ENCODE data around the gene NRDC. TPM values are rescaled to one million over a fixed set of nuclear protein-coding genes. Genes with fewer than 3 reads are reported as not detected.

NRDC gene
- total RNA-seq, 2 donors from 2014 or later: 173 to 204 TPM

GRCh38 chr1:51754666-51755065, 123.9 kb downstream of the NRDC start:
- H3K36me3 Mint-ChIP-seq: peaks cover 7% of the 10 kb centered on the region

GRCh38 chr1:51753969-51754368, 124.6 kb downstream of the NRDC start:
- Mint-ChIP-seq H3K27me3 (no peaks in the 10 kb centered on the region), H3K36me3 (peaks cover 7% of the 10 kb centered on the region), H3K9me3 (peaks cover 4% of the 10 kb centered on the region), H3K27ac (no peak overlapping the region), H3K4me3 (no peak overlapping the region), H3K4me1 (ENCODE audit: low read depth in 2 of 2) (no peaks in the 10 kb centered on the region)
- DNase-seq (ENCODE audit: low spot score): no peak
- no peak for ATAC-seq

More at GRCh38 chr1:51754666-51755065, 123.9 kb downstream of the NRDC start:
- Mint-ChIP-seq H3K4me1 (ENCODE audit: low read depth in 2 of 2) (no peaks in the 10 kb centered on the region), H3K9me3 (peaks cover 4% of the 10 kb centered on the region), H3K27ac (no peak overlapping the region), H3K4me3 (no peak overlapping the region), H3K27me3 (no peaks in the 10 kb centered on the region)
- ATAC-seq: no peak
- DNase-seq (ENCODE audit: low spot score): no peak

DNA sequence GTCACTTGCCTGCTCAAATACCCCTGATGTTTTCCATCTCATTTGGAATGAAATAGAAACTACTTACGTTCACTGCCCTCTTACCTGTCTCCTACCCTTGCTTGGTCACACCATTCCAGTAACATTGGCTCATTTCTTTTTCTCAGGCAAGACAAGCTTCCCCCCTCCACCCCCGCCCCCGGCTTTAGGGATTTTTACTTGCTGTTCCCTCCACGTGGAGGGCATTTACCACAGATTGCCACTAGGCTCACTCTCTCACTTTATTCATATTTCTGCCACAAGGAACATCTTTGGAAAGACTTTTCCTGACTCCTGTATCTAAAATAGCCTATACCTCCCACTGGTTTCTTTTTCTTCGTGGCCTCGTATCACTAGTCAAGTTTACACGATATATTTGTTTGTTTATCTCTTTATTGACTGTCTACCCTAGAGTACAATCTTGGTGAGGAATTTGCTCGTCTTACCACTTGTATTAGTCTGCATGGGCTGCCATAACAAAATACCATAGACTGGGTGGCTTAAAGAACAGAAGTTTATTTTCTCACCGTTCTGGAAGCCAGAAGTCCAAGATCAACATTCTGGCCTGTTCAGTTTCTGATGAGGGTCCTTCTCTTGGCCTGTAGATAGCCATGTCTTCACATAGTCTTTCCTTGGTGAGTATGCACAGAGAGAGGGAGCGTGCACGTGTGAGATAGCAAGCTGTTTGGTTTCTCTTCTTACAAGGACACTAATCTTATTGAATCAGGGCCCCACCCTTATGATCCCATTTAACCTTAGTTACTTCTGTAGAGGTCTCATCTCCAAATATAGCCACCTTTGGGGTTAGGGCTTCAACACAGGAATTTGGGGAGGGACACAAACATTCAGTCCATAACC, 126.2 kb downstream of the NRDC start:
- Mint-ChIP-seq H3K9me3 (peaks cover 4% of the 10 kb centered on the region), H3K27me3 (no peaks in the 10 kb centered on the region), H3K4me1 (ENCODE audit: low read depth in 2 of 2) (no peaks in the 10 kb centered on the region), H3K27ac (no peak overlapping the region), H3K4me3 (no peak overlapping the region), H3K36me3 (peaks cover 7% of the 10 kb centered on the region)
- ATAC-seq (no peak), DNase-seq (ENCODE audit: low spot score) (no peak)

DNA sequence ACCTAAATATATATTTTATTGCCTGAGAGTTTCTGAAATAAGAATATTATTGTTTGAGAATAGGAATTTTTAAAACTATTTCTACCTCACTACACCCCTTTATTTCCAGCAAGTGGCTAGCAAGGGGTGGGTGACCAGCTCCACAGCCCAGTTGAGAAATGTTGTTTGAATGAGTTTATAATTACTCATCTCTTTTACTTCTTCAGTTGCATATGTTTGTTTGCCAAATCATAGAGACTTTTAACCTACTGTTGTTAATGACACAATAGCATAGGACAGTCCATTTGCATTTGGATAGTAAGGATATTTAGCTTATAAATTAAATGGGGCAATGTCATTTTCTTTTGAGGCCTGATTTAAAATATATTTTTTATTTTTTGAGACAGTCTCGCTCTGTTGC, 127.8 kb downstream of the NRDC start:
- DNase-seq (ENCODE audit: low spot score) (no peak), ATAC-seq (no peak)
- Mint-ChIP-seq H3K9me3 (peaks cover 4% of the 10 kb centered on the region), H3K4me3 (no peak overlapping the region), H3K4me1 (ENCODE audit: low read depth in 2 of 2) (no peaks in the 10 kb centered on the region), H3K27me3 (no peaks in the 10 kb centered on the region), H3K27ac (no peak overlapping the region), H3K36me3 (peaks cover 7% of the 10 kb centered on the region)

GRCh38 chr1:51750218-51750617, 128.3 kb downstream of the NRDC start:
- H3K4me1 Mint-ChIP-seq (ENCODE audit: low read depth in 2 of 2): peaks cover 0 to under 1% of the 10 kb centered on the region in 2 donors
- H3K4me3 Mint-ChIP-seq: no peak overlapping the region
- no peaks in the 10 kb centered on the region for H3K27me3 Mint-ChIP-seq
- no peak for ATAC-seq
- peaks cover 4% of the 10 kb centered on the region for H3K9me3 Mint-ChIP-seq
- no peak overlapping the region for H3K27ac Mint-ChIP-seq
- DNase-seq (ENCODE audit: low spot score): no peak
- peaks cover 7% of the 10 kb centered on the region for H3K36me3 Mint-ChIP-seq

- DNase-seq (ENCODE audit: low spot score) (no peak), ATAC-seq (no peak)
- peaks cover 8 to 11% of the 10 kb centered on the region in 2 donors for H3K4me1 Mint-ChIP-seq (ENCODE audit: low read depth in 2 of 2)
- H3K36me3 Mint-ChIP-seq: peaks cover 7% of the 10 kb centered on the region
- peaks cover 4% of the 10 kb centered on the region for H3K9me3 Mint-ChIP-seq
- H3K27me3 Mint-ChIP-seq: no peaks in the 10 kb centered on the region
- no peak overlapping the region for H3K27ac Mint-ChIP-seq
- no peak overlapping the region for H3K4me3 Mint-ChIP-seq
Measured at GRCh38 chr1:51749151-51749550, 129.4 kb downstream of the NRDC start.

DNA sequence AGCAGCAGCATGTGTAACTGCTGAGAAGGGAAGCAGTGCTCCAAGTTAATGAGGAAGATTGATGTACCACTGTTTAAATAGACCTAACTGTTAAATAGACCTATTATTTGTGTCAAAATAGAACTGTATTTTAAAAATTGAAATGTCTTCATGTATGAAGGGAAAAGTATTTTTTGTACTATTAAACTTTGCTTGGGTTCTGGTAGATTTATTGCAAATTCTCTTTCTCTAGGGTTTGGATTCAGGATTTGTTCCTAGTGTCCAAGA, 133.3 kb downstream of the NRDC start:
- ATAC-seq: no peak
- Mint-ChIP-seq H3K4me3 (no peak overlapping the region), H3K27ac (no peak overlapping the region), H3K27me3 (no peaks in the 10 kb centered on the region), H3K9me3 (no peaks in the 10 kb centered on the region), H3K4me1 (ENCODE audit: low read depth in 2 of 2) (peaks cover 13 to 23% of the 10 kb centered on the region in 2 donors), H3K36me3 (no peaks in the 10 kb centered on the region)
- DNase-seq (ENCODE audit: low spot score): no peak

- H3K36me3 Mint-ChIP-seq: no peaks in the 10 kb centered on the region
- DNase-seq (ENCODE audit: low spot score) (no peak), ATAC-seq (no peak)
- peaks cover 13 to 28% of the 10 kb centered on the region in 2 donors for H3K4me1 Mint-ChIP-seq (ENCODE audit: low read depth in 2 of 2)
- H3K9me3 Mint-ChIP-seq: no peaks in the 10 kb centered on the region
- H3K27me3 Mint-ChIP-seq: no peaks in the 10 kb centered on the region
- no peak overlapping the region for H3K27ac Mint-ChIP-seq
- no peak overlapping the region for H3K4me3 Mint-ChIP-seq
Measured at GRCh38 chr1:51744506-51745303, 133.8 kb downstream of the NRDC start.

DNA sequence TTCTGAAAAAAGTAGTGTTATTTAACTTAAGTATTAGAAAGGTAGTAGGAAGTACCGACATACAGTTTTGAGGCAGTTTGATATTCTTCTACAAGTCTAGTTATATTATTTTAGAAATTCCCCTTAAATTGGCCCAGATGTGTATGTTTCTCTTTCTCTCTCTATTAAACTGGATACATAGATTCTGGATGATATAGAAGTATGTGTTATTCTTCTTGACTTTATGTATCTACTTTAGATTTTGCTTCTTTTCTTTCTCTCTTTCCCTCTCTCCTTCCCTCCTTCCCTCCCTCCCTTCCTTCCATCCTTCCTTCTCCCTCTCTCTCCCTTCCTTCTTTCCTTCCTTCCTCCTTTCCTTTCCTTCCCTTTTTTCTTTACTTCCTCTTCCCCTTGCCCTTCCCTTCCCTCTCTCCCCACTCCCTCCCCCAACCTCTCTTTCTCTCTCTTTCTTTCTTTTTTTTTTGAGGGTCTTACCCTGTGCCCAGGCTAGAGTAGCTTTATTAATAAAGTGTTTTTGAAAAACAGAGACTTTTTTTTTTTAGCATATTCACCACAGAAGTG, 137.3 kb downstream of the NRDC start:
- no peak for DNase-seq (ENCODE audit: low spot score)
- no peaks in the 10 kb centered on the region for H3K36me3 Mint-ChIP-seq
- peaks cover 18 to 36% of the 10 kb centered on the region in 2 donors for H3K4me1 Mint-ChIP-seq (ENCODE audit: low read depth in 2 of 2)
- H3K9me3 Mint-ChIP-seq: no peaks in the 10 kb centered on the region
- no peaks in the 10 kb centered on the region for H3K27me3 Mint-ChIP-seq
- no peak overlapping the region for H3K27ac Mint-ChIP-seq
- no peak for ATAC-seq
- H3K4me3 Mint-ChIP-seq: no peak overlapping the region

- DNase-seq (ENCODE audit: low spot score) (no peak), ATAC-seq (no peak)
- H3K4me1 Mint-ChIP-seq (ENCODE audit: low read depth in 2 of 2): peaks cover 18 to 37% of the 10 kb centered on the region in 2 donors
- H3K27ac Mint-ChIP-seq: no peak overlapping the region
- no peaks in the 10 kb centered on the region for H3K36me3 Mint-ChIP-seq
- no peaks in the 10 kb centered on the region for H3K9me3 Mint-ChIP-seq
- no peak overlapping the region for H3K4me3 Mint-ChIP-seq
- H3K27me3 Mint-ChIP-seq: no peaks in the 10 kb centered on the region
Measured at GRCh38 chr1:51740652-51741051, 137.9 kb downstream of the NRDC start.

Other genes with a start within 250 kb of the NRDC start
- under 1 TPM; 0.05 to 0.08 TPM for gene RAB3B, start 112.0 kb upstream of the NRDC start, total RNA-seq
- 10 to 100 TPM; 17.6 to 27.8 TPM for gene KTI12, start 155.1 kb upstream of the NRDC start, total RNA-seq
- gene TXNDC12, start 176.5 kb upstream of the NRDC start, total RNA-seq: 10 to 100 TPM; 32.0 to 50.2 TPM
- gene BTF3L4, start 177.6 kb upstream of the NRDC start, total RNA-seq: 10 to 100 TPM; 24.2 to 29.9 TPM